Muscle layer of duodenum (tissue), 2 donors: ENCODE measurements around the gene LRRC34.

Source experiments
- H3K27ac ChIP-seq: one replicate; pipeline ENCODE4 v1.7.0; 2013; ENCODE audit warnings: mild to moderate bottlenecking, low read length
- H3K27me3 ChIP-seq: one replicate; pipeline ENCODE4 v1.7.0; 2013; ENCODE audit warnings: low read depth, mild to moderate bottlenecking, control low read depth, low read length
- H3K36me3 ChIP-seq, 2 donors: one replicate each; pipeline ENCODE4 v1.7.0; 2013; ENCODE audit warnings: low read length in 2 of 2, control low read depth in 1 of 2, mild to moderate bottlenecking in 1 of 2; ENCODE audit not compliant: insufficient read depth in 2 of 2, control insufficient read depth in 1 of 2
- H3K4me1 ChIP-seq, 2 donors: one replicate each; pipeline ENCODE4 v1.7.0; 2013; ENCODE audit warnings: low read length in 2 of 2, mild to moderate bottlenecking in 2 of 2, control low read depth in 1 of 2, moderate library complexity in 1 of 2; ENCODE audit not compliant: insufficient read depth in 2 of 2, control insufficient read depth in 1 of 2
- H3K4me3 ChIP-seq, 2 donors: one replicate each; pipeline ENCODE4 v1.7.0; 2013; ENCODE audit warnings: low read length in 2 of 2, low read depth in 1 of 2, mild to moderate bottlenecking in 1 of 2
- H3K9me3 ChIP-seq, 2 donors: one replicate each; pipeline ENCODE4 v1.7.0; 2013; ENCODE audit warnings: low read length in 2 of 2, control low read depth in 1 of 2, mild to moderate bottlenecking in 1 of 2; ENCODE audit not compliant: control insufficient read depth in 1 of 2
- donor health status: healthy.

The LRRC34 gene

GRCh38 chr3:169813757-169814517, 1.2 kb upstream of the LRRC34 start:
- no peaks in the 10 kb centered on the region for H3K36me3 ChIP-seq
- peak overlapping the region; percentile 66 to 86 for H3K4me3 ChIP-seq
- H3K27ac ChIP-seq, result no peak overlapping the region
- H3K9me3 ChIP-seq, result peaks cover 0 to 5% of the 10 kb centered on the region in 2 donors
- H3K4me1 ChIP-seq, result peaks cover 0 to 20% of the 10 kb centered on the region in 2 donors
- H3K27me3 ChIP-seq, result no peaks in the 10 kb centered on the region

GRCh38 chr3:169813278-169813677, 574 bp upstream of the LRRC34 start:
- H3K4me3 ChIP-seq, result peak overlapping the region; percentile 66 to 86
- H3K4me1 ChIP-seq, result peaks cover 0 to 20% of the 10 kb centered on the region in 2 donors
- no peak overlapping the region for H3K27ac ChIP-seq
- peaks cover 0 to 5% of the 10 kb centered on the region in 2 donors for H3K9me3 ChIP-seq
- no peaks in the 10 kb centered on the region for H3K36me3 ChIP-seq
- H3K27me3 ChIP-seq, result no peaks in the 10 kb centered on the region

GRCh38 chr3:169811631-169812331, 923 bp downstream of the LRRC34 start:
- Histone ChIP-seq H3K36me3 (no peaks in the 10 kb centered on the region), H3K27ac (peak overlapping the region; percentile 19), H3K9me3 (peaks cover 0 to 5% of the 10 kb centered on the region in 2 donors), H3K4me3 (peak overlapping the region; percentile 66 to 86), H3K27me3 (no peaks in the 10 kb centered on the region), H3K4me1 (peaks cover 0 to 20% of the 10 kb centered on the region in 2 donors)

- Histone ChIP-seq H3K4me1 (peaks cover 0 to 20% of the 10 kb centered on the region in 2 donors), H3K4me3 (no peak overlapping the region), H3K27me3 (no peaks in the 10 kb centered on the region), H3K9me3 (no peaks in the 10 kb centered on the region), H3K36me3 (no peaks in the 10 kb centered on the region), H3K27ac (no peak overlapping the region)
Observed at GRCh38 chr3:169809230-169809795, 3.4 kb downstream of the LRRC34 start.

- H3K9me3 ChIP-seq, result no peaks in the 10 kb centered on the region
- no peaks in the 10 kb centered on the region for H3K27me3 ChIP-seq
- no peak overlapping the region for H3K27ac ChIP-seq
- no peak overlapping the region for H3K4me3 ChIP-seq
- H3K4me1 ChIP-seq, result no peaks in the 10 kb centered on the region
- H3K36me3 ChIP-seq, result peaks cover 0 to 3% of the 10 kb centered on the region in 2 donors
Observed at GRCh38 chr3:169804681-169805080, 8.0 kb downstream of the LRRC34 start.

GRCh38 chr3:169792359-169792758, 20.3 kb downstream of the LRRC34 start:
- Histone ChIP-seq H3K36me3 (peaks cover 7 to 10% of the 10 kb centered on the region in 2 donors), H3K9me3 (no peaks in the 10 kb centered on the region), H3K27ac (no peak overlapping the region), H3K27me3 (no peaks in the 10 kb centered on the region), H3K4me1 (no peaks in the 10 kb centered on the region), H3K4me3 (no peak overlapping the region)

GRCh38 chr3:169790687-169791429, 21.8 kb downstream of the LRRC34 start:
- Histone ChIP-seq H3K27me3 (no peaks in the 10 kb centered on the region), H3K27ac (no peak overlapping the region), H3K9me3 (no peaks in the 10 kb centered on the region), H3K4me1 (no peaks in the 10 kb centered on the region), H3K4me3 (no peak overlapping the region), H3K36me3 (peaks cover 19 to 23% of the 10 kb centered on the region in 2 donors)

- H3K36me3 ChIP-seq, result peaks cover 23 to 24% of the 10 kb centered on the region in 2 donors
- no peak overlapping the region for H3K4me3 ChIP-seq
- no peaks in the 10 kb centered on the region for H3K9me3 ChIP-seq
- no peaks in the 10 kb centered on the region for H3K27me3 ChIP-seq
- H3K4me1 ChIP-seq, result no peaks in the 10 kb centered on the region
- H3K27ac ChIP-seq, result no peak overlapping the region
Observed at GRCh38 chr3:169790219-169790618, 22.5 kb downstream of the LRRC34 start.

GRCh38 chr3:169787791-169788190, 24.9 kb downstream of the LRRC34 start:
- Histone ChIP-seq H3K4me3 (no peak overlapping the region), H3K4me1 (no peaks in the 10 kb centered on the region), H3K27me3 (no peaks in the 10 kb centered on the region), H3K36me3 (peaks cover 31 to 35% of the 10 kb centered on the region in 2 donors), H3K27ac (no peak overlapping the region), H3K9me3 (no peaks in the 10 kb centered on the region)

GRCh38 chr3:169787120-169787519, 25.6 kb downstream of the LRRC34 start:
- no peaks in the 10 kb centered on the region for H3K4me1 ChIP-seq
- no peak overlapping the region for H3K4me3 ChIP-seq
- H3K9me3 ChIP-seq, result no peaks in the 10 kb centered on the region
- H3K36me3 ChIP-seq, result peaks cover 38 to 40% of the 10 kb centered on the region in 2 donors
- no peak overlapping the region for H3K27ac ChIP-seq
- H3K27me3 ChIP-seq, result no peaks in the 10 kb centered on the region
